Activated naive CD8-positive, alpha-beta T cell treated with anti-CD3 and anti-CD28 coated beads for 36 hours (primary cell): ENCODE data around the gene UVSSA. TPM values are rescaled to one million over a fixed set of nuclear protein-coding genes. Genes with fewer than 3 reads are reported as not detected.
"Not testable (repeated sequence)": the region's sequence is repeated elsewhere in the genome, so short reads cannot be mapped to it uniquely, and the experiment has no call there.

Experiments
- DNase-seq: peaks from one replicate; pipeline ENCODE4 v3.0.0; 2021
- H3K27ac Mint-ChIP-seq: one replicate; pipeline ENCODE4 v1.8.0; 2022; ENCODE audit warnings: mild to moderate bottlenecking, moderate library complexity, mixed read lengths
- H3K27me3 Mint-ChIP-seq: one replicate; pipeline ENCODE4 v1.8.0; 2022; ENCODE audit warnings: mild to moderate bottlenecking, mixed read lengths
- H3K36me3 Mint-ChIP-seq: one replicate; pipeline ENCODE4 v1.8.0; 2021; ENCODE audit warnings: mild to moderate bottlenecking, mixed read lengths
- H3K4me1 Mint-ChIP-seq: one replicate; pipeline ENCODE4 v1.8.0; 2021; ENCODE audit warnings: mixed read lengths
- H3K4me3 Mint-ChIP-seq: one replicate; pipeline ENCODE4 v1.8.0; 2022; ENCODE audit warnings: mild to moderate bottlenecking, moderate library complexity, mixed read lengths
- H3K9me3 Mint-ChIP-seq: one replicate; pipeline ENCODE4 v1.8.0; 2022; ENCODE audit warnings: mixed read lengths
- total RNA-seq, 2 experiments: library from RNA; stranded (reverse); gene quantifications; one replicate each; pipeline ENCODE4 v1.2.3, GENCODE V29; 2021

Gene UVSSA
- total RNA-seq, 2 experiments from 2014 or later = 13.2 to 14.1 TPM

DNA sequence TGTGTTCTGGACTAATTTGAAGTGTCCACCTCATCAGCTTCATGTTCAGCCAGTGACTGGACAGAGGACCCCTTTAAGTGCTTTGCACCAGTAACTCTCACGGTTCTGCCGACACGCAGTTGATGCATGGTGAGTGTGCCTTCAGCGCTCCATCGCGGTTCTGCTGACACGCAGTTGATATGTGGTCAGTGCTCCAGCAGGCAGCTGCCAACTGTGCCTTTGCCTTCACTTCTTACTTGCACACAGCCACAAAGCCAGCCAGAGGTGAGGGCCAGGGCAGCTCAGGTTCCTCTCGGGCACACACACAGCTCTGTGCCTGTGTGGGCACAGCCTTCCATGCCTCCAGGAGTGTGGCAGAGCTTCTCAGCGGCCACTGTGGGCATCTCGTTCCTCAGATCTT lies 46.9 kb downstream of the UVSSA start:
- Mint-ChIP-seq H3K27me3 (no peaks in the 10 kb centered on the region), H3K4me3 (no peak overlapping the region), H3K36me3 (peaks cover 25% of the 10 kb centered on the region), H3K9me3 (peaks cover 10% of the 10 kb centered on the region), H3K4me1 (no peaks in the 10 kb centered on the region), H3K27ac (no peak overlapping the region)
- DNase-seq = no peak

DNA sequence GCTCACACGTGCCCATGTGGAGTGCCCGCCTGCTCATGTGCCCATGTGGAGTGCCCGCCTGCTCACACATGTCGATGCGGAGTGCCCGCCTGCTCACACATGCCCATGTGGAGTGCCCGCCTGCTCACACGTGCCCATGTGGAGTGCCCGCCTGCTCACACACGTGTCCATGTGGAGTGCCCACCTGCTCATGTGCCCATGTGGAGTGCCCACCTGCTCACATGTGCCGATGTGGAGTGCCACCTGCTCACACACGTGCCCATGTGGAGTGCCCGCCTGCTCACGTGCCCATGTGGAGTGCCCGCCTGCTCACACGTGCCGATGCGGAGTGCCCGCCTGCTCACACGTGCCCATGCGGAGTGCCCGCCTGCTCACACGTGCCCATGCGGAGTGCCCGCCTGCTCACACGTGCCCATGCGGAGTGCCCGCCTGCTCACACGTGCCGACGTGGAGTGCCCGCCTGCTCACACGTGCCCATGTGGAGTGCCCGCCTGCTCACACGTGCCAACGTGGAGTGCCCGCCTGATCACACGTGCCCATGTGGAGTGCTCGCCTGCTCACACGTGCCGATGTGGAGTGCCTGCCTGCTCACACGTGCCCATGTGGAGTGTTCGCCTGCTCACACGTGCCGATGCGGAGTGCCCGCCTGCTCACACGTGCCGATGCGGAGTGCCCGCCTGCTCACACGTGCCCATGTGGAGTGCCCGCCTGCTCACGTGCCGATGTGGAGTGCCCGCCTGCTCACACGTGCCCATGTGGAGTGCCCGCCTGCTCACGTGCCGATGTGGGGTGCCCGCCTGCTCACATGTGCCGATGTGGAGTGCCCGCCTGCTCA lies 47.8 kb downstream of the UVSSA start:
- H3K27me3 Mint-ChIP-seq, H3K4me1 Mint-ChIP-seq, DNase-seq, H3K27ac Mint-ChIP-seq, H3K4me3 Mint-ChIP-seq, H3K9me3 Mint-ChIP-seq: not testable (repeated sequence)
- H3K36me3 Mint-ChIP-seq = peaks cover 20% of the 10 kb centered on the region

DNA sequence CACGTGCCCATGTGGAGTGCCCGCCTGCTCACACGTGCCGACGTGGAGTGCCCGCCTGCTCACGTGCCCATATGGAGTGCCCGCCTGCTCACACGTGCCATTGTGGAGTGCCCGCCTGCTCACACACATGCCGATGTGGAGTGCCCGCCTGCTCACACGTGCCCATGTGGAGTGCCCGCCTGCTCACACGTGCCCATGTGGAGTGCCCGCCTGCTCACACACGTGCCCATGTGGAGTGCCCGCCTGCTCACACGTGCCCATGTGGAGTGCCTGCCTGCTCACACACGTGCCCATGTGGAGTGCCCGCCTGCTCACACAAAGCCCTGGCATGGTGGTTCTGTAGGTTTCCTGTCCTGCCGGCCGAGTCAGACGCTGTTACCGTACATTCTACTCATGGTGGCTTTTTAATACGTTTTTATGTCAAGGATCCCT lies 48.4 kb downstream of the UVSSA start:
- not testable (repeated sequence) for H3K27ac Mint-ChIP-seq, H3K27me3 Mint-ChIP-seq, DNase-seq, H3K9me3 Mint-ChIP-seq, H3K4me3 Mint-ChIP-seq, H3K4me1 Mint-ChIP-seq
- peaks cover 15% of the 10 kb centered on the region for H3K36me3 Mint-ChIP-seq

- no peak overlapping the region for H3K27ac Mint-ChIP-seq
- H3K9me3 Mint-ChIP-seq = peaks cover 7% of the 10 kb centered on the region
- no peaks in the 10 kb centered on the region for H3K4me1 Mint-ChIP-seq
- H3K36me3 Mint-ChIP-seq = peaks cover 15% of the 10 kb centered on the region
- no peak overlapping the region for H3K4me3 Mint-ChIP-seq
- peaks cover 7% of the 10 kb centered on the region for H3K27me3 Mint-ChIP-seq
- DNase-seq = no peak
These were observed 49.2 kb downstream of the UVSSA start for GRCh38 chr4:1395941-1396805.

GRCh38 chr4:1396806-1397455 lies 49.9 kb downstream of the UVSSA start:
- peaks cover 15% of the 10 kb centered on the region for H3K36me3 Mint-ChIP-seq
- no peaks in the 10 kb centered on the region for H3K4me1 Mint-ChIP-seq
- no peak overlapping the region for H3K4me3 Mint-ChIP-seq
- peaks cover 12% of the 10 kb centered on the region for H3K27me3 Mint-ChIP-seq
- no peak for DNase-seq
- peaks cover 7% of the 10 kb centered on the region for H3K9me3 Mint-ChIP-seq
- H3K27ac Mint-ChIP-seq = no peak overlapping the region

DNA sequence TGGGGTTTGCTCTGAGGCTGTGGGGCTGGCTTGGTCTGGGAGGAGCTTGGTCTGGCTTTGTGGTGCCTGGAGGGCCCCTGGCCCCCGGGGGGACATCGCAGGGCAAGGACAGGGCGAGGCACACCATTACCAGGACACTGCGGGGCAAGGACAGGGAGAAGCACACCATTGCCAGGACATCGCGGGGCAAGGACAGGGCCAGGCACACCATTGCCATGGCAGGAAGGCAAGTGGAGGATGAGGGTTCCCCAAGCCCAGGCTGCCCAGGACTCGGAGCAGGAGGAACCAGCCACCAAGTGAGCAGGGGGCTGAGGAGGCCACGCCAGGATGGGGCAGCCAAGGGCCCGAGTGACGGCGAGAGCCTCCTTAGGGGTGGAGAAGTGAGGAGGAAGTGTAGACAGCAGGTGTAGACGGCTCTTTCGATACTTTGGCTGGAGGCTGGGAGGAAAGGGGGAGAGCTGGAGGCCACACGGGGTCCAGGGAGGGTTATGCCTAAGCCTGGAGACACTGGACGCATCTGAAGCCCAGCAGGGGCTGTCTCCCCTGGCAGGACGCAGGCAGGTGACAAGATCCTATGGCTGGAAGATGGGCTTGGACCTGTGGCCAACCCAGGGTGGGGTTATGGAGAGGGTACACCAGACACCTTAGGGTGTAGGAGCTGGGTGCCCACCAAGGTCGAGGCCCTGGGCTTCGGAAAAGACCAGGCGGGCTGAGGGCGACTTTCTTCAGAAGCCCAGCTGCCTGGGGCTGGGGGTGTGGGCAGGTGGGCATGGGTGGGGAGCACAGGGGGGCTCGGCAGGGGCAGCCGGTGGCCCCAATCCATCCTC lies 51.9 kb downstream of the UVSSA start:
- Mint-ChIP-seq H3K4me1 (no peaks in the 10 kb centered on the region), H3K27me3 (peaks cover 25% of the 10 kb centered on the region), H3K4me3 (no peak overlapping the region), H3K27ac (no peak overlapping the region), H3K36me3 (peaks cover 12% of the 10 kb centered on the region), H3K9me3 (peaks cover 4% of the 10 kb centered on the region)
- no peak for DNase-seq

DNA sequence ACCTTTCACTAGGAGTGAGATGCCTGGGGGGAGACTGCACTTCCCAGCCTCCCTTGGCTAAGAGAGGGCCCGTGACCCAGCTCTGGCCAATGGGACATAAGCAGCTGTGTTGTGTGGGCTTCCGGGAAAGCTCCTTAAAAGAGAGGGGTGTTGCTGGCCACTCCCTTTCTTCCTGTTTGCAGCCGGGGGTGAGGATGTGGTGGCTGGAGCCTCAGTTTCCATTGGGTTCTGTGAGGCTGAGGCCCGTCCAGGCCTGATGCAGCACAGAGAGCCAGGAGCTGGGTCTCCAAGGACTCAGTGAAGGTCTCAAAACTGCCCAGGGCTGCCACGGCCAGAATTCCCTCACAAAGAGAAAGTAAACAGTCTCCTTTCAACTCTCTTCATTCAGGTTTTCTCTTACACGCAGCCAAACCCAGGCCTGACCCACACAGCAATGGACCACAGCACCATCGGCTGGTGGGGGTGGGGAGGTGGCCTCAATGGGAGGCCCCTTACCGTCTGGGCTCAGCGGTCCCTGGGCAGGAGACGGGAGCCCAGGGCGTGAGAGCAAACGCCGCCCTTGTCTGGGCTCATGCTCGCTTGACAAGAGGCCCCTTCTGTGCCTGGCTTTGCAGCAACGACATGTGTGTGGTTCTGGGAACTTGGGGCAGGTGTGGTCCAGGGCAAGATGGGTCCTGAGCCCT lies 52.6 kb downstream of the UVSSA start:
- Mint-ChIP-seq H3K4me3 (no peak overlapping the region), H3K9me3 (peaks cover 4% of the 10 kb centered on the region), H3K4me1 (no peaks in the 10 kb centered on the region), H3K27ac (no peak overlapping the region), H3K27me3 (peaks cover 30% of the 10 kb centered on the region), H3K36me3 (peaks cover 8% of the 10 kb centered on the region)
- no peak for DNase-seq

- Mint-ChIP-seq H3K4me1 (no peaks in the 10 kb centered on the region), H3K4me3 (no peak overlapping the region), H3K27me3 (peaks cover 37% of the 10 kb centered on the region), H3K36me3 (peaks cover 7% of the 10 kb centered on the region), H3K9me3 (peaks cover 4% of the 10 kb centered on the region), H3K27ac (no peak overlapping the region)
- no peak for DNase-seq
These were observed 53.3 kb downstream of the UVSSA start for GRCh38 chr4:1400191-1400805.

DNA sequence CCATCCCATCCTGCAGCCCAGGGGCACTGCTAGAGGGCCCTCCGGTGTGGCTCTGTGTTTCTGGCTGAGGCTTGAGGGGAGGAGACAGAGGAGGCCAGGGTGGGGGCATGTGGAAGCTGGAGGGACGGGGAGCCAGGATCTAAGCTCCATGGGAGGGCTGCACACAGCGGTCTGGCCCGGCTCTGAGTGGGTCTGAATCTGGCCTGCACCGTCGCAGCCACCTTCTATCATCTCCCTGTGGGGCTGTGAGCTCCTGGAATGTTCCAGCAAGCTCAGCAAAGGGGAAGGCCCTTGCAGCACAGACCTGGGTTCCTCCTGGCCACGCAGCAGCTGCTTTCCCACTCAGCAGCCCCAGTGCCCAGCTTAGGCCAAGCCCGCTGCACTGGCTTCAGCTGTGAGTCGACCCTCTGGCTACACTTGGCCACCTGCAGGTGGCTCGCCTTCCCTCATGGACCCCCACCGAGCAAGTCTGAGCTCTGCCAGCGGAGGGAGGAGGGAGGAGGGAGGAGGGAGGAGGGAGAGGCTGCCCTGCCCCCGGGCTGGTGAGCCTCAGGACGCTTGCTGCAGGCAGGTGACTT lies 53.9 kb downstream of the UVSSA start:
- no peak for DNase-seq
- H3K27me3 Mint-ChIP-seq = peaks cover 39% of the 10 kb centered on the region
- H3K4me1 Mint-ChIP-seq = no peaks in the 10 kb centered on the region
- no peak overlapping the region for H3K4me3 Mint-ChIP-seq
- H3K27ac Mint-ChIP-seq = no peak overlapping the region
- peaks cover 2% of the 10 kb centered on the region for H3K36me3 Mint-ChIP-seq
- peaks cover 2% of the 10 kb centered on the region for H3K9me3 Mint-ChIP-seq

DNA sequence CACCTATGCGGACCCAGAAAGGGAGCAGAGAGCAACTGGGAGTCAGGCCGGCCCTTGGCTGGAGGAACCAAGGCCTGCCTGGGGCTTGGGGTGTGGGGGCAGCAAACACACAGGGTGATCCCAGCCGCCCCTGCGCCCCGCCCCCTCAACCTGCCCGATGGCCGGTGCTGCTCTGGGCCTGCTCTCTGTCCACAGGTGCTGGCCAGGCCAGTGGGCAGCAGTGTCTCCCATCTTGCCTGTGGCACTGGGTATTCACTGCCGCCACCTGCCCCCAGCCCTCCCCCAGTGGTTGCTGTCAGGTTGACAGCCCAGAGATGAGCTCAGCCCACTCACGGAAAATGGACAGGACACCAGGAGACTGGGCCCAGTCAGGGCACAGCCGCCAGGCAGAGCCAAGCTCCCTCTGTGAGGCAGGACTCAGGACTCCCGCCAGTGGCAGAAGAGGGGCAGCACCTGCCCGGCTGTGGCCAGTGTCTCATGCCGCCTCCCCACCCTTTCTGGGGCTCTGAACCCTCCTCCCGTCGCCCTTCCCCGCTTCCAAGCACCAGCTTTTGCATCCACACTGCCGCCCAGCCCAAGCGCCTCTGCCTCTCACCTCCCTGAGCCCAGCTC lies 54.5 kb downstream of the UVSSA start:
- no peak for DNase-seq
- H3K27me3 Mint-ChIP-seq = peaks cover 39% of the 10 kb centered on the region
- peaks cover 2% of the 10 kb centered on the region for H3K36me3 Mint-ChIP-seq
- H3K4me3 Mint-ChIP-seq = no peak overlapping the region
- H3K9me3 Mint-ChIP-seq = peaks cover 2% of the 10 kb centered on the region
- no peaks in the 10 kb centered on the region for H3K4me1 Mint-ChIP-seq
- H3K27ac Mint-ChIP-seq = no peak overlapping the region

GRCh38 chr4:1402021-1402515 lies 55.1 kb downstream of the UVSSA start:
- Mint-ChIP-seq H3K9me3 (peaks cover 2% of the 10 kb centered on the region), H3K27ac (no peak overlapping the region), H3K4me1 (no peaks in the 10 kb centered on the region), H3K36me3 (no peaks in the 10 kb centered on the region), H3K27me3 (peaks cover 40% of the 10 kb centered on the region), H3K4me3 (no peak overlapping the region)
- no peak for DNase-seq

DNA sequence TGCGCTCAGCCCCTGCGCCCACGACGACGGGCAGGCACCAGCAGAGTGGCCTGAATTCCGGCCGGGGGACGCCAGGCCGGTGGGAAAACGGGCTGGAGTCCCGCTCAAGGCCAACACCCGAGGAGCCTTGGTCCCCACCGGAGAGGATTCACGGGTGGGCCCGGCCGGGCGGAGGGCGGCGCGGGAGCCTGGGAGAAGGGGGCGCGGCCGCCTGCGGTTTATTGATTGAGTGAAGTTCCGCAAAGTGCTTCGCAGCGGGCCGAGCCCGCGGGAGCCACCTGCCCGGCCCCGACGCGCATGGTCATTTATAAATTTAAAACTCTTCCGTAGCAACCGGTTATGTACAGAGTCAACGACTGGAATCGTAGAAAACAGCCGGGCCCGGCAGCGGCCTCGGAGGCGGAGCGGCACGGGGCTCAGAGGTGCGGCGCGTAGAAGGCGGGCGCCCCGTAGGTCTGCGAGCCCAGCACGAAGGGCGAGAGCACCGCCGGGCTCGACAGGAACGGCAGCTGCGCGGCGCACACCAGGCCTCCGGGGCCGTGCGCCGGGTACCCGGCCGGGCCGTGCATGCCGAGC lies 55.6 kb downstream of the UVSSA start:
- no peak for DNase-seq
- peaks cover 2% of the 10 kb centered on the region for H3K9me3 Mint-ChIP-seq
- no peak overlapping the region for H3K27ac Mint-ChIP-seq
- H3K4me1 Mint-ChIP-seq = no peaks in the 10 kb centered on the region
- H3K36me3 Mint-ChIP-seq = no peaks in the 10 kb centered on the region
- peaks cover 46% of the 10 kb centered on the region for H3K27me3 Mint-ChIP-seq
- no peak overlapping the region for H3K4me3 Mint-ChIP-seq

- Mint-ChIP-seq H3K27ac (no peak overlapping the region), H3K4me3 (no peak overlapping the region), H3K9me3 (peaks cover 2% of the 10 kb centered on the region), H3K27me3 (peaks cover 51% of the 10 kb centered on the region), H3K4me1 (no peaks in the 10 kb centered on the region), H3K36me3 (no peaks in the 10 kb centered on the region)
- DNase-seq = no peak
These were observed 56.2 kb downstream of the UVSSA start for GRCh38 chr4:1403177-1403583.
